ENCODE measurements around the gene IL21.

The IL21 gene

DNA sequence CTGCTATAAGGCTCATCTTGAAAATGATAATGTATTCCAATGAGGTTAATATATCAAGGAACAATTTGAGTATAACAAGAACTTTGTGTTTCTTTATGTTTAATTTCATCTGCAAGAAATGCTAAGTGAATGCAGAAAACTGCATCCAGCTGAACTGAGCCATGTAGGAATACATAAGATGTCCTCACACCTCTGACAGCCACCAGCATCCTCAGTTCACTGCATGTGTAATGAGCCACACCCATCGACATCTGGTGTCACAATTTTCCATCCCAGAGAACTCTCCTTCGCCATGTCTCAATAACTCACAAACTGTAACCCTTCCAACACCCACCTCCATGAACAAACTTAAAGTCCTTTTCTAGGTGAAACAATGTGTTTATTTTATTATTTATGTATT lies 3.3 kb upstream of the IL21 start:
- Histone ChIP-seq H3K36me3 (ENCODE audit: insufficient read depth, low read length) (no peaks in the 10 kb centered on the region), H3K4me3 (ENCODE audit: low read length, poor library complexity, severe bottlenecking) (no peak overlapping the region), H3K4me1 (ENCODE audit: insufficient read depth, low read length, poor library complexity, severe bottlenecking) (no peaks in the 10 kb centered on the region), H2AFZ (ENCODE audit: low read length) (no peak overlapping the region), H3K9me2 (replicated peaks; ENCODE audit: low read depth, low read length) (no peaks in the 10 kb centered on the region), H3F3A (ENCODE audit: low read depth) (no peaks in the 10 kb centered on the region), H3K27me3 (ENCODE audit: insufficient read depth, low read length, poor library complexity, severe bottlenecking) (no peaks in the 10 kb centered on the region), H3K4me2 (ENCODE audit: low read depth, low read length, poor library complexity, severe bottlenecking) (no peak overlapping the region), H4K20me1 (ENCODE audit: insufficient read depth, low read length, poor library complexity, severe bottlenecking) (no peaks in the 10 kb centered on the region), H3K9ac (ENCODE audit: low read depth, low read length, poor library complexity, severe bottlenecking) (no peak overlapping the region), H3K79me2 (ENCODE audit: insufficient read depth, low read length) (no peaks in the 10 kb centered on the region), H3K9me3 (ENCODE audit: insufficient read depth, low read depth, low read length) (no peaks in the 10 kb centered on the region)
- TF ChIP-seq, protein P1, sequence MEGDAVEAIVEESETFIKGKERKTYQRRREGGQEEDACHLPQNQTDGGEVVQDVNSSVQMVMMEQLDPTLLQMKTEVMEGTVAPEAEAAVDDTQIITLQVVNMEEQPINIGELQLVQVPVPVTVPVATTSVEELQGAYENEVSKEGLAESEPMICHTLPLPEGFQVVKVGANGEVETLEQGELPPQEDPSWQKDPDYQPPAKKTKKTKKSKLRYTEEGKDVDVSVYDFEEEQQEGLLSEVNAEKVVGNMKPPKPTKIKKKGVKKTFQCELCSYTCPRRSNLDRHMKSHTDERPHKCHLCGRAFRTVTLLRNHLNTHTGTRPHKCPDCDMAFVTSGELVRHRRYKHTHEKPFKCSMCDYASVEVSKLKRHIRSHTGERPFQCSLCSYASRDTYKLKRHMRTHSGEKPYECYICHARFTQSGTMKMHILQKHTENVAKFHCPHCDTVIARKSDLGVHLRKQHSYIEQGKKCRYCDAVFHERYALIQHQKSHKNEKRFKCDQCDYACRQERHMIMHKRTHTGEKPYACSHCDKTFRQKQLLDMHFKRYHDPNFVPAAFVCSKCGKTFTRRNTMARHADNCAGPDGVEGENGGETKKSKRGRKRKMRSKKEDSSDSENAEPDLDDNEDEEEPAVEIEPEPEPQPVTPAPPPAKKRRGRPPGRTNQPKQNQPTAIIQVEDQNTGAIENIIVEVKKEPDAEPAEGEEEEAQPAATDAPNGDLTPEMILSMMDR (conservative IDR thresholded peaks at IDR 0.05; ENCODE audit: low read length) = no peak
- TF ChIP-seq EZH2phosphoT487 (IDR thresholded peaks at IDR 0.05; ENCODE audit: borderline replicate concordance) = no peak

DNA sequence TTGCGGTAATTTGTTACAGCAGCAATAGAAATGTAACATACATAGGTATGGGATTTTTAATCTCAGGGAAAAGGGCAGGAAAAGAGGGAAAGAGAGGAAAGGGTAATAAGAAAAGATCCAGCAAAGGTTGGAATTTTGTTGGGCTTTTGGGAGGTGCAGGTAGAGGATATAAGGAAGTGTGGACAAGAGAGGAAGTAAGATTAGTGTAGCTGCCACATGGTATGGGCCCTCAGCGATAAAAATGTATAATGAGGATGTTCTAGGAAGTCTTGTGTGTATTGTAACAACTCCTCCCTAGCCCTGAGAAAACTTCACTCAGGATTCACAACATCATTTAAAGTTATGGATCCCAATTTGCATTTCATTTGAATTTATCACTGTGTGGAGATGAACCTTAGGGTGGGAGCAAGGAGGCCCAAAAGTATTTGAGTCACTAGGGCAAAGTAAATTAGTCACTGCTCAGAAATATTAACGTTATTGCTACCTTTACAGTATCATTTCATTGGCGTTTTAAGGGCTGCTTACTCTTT lies 2.8 kb upstream of the IL21 start:
- Histone ChIP-seq H3K4me2 (ENCODE audit: low read depth, low read length, poor library complexity, severe bottlenecking) (no peak overlapping the region), H3K36me3 (ENCODE audit: insufficient read depth, low read length) (no peaks in the 10 kb centered on the region), H2AFZ (ENCODE audit: low read length) (no peak overlapping the region), H3K79me2 (ENCODE audit: insufficient read depth, low read length) (no peaks in the 10 kb centered on the region), H3K4me3 (ENCODE audit: low read length, poor library complexity, severe bottlenecking) (no peak overlapping the region), H3F3A (ENCODE audit: low read depth) (no peaks in the 10 kb centered on the region), H4K20me1 (ENCODE audit: insufficient read depth, low read length, poor library complexity, severe bottlenecking) (no peaks in the 10 kb centered on the region), H3K9ac (ENCODE audit: low read depth, low read length, poor library complexity, severe bottlenecking) (no peak overlapping the region), H3K9me3 (ENCODE audit: insufficient read depth, low read depth, low read length) (no peaks in the 10 kb centered on the region), H3K9me2 (replicated peaks; ENCODE audit: low read depth, low read length) (no peaks in the 10 kb centered on the region), H3K27me3 (ENCODE audit: insufficient read depth, low read length, poor library complexity, severe bottlenecking) (no peaks in the 10 kb centered on the region), H3K4me1 (ENCODE audit: insufficient read depth, low read length, poor library complexity, severe bottlenecking) (no peaks in the 10 kb centered on the region)
- TF ChIP-seq EZH2phosphoT487 (IDR thresholded peaks at IDR 0.05; ENCODE audit: borderline replicate concordance) = no peak
- TF ChIP-seq, protein P1 (conservative IDR thresholded peaks at IDR 0.05; ENCODE audit: low read length) = no peak

DNA sequence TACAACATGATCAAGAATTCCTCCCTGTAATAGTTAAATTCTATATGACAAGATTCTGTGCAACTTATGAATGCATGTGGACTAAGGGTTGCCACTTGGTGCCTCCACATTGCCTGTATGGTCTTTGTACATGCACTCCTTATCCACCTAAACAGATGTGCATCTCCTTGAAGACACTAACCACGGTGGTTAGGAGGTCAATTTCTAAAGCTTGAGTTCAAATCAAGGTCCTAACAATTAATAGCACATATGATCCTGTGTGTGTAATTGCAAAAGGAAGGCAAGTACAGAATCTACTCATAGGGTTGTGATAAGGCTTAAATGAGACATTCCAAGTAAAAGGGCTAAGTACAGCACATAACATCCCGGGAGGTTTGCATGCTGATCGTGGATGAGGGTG lies 1.5 kb upstream of the IL21 start:
- no peak for TF ChIP-seq EZH2phosphoT487 (IDR thresholded peaks at IDR 0.05; ENCODE audit: borderline replicate concordance)
- TF ChIP-seq, protein P1 (conservative IDR thresholded peaks at IDR 0.05; ENCODE audit: low read length) = no peak
- Histone ChIP-seq H3K4me1 (ENCODE audit: insufficient read depth, low read length, poor library complexity, severe bottlenecking) (no peaks in the 10 kb centered on the region), H3K36me3 (ENCODE audit: insufficient read depth, low read length) (no peaks in the 10 kb centered on the region), H3F3A (ENCODE audit: low read depth) (no peaks in the 10 kb centered on the region), H3K9me2 (replicated peaks; ENCODE audit: low read depth, low read length) (no peaks in the 10 kb centered on the region), H3K27me3 (ENCODE audit: insufficient read depth, low read length, poor library complexity, severe bottlenecking) (no peaks in the 10 kb centered on the region), H3K4me3 (ENCODE audit: low read length, poor library complexity, severe bottlenecking) (no peak overlapping the region), H3K9ac (ENCODE audit: low read depth, low read length, poor library complexity, severe bottlenecking) (no peak overlapping the region), H3K79me2 (ENCODE audit: insufficient read depth, low read length) (no peaks in the 10 kb centered on the region), H3K9me3 (ENCODE audit: insufficient read depth, low read depth, low read length) (no peaks in the 10 kb centered on the region), H3K4me2 (ENCODE audit: low read depth, low read length, poor library complexity, severe bottlenecking) (no peak overlapping the region), H4K20me1 (ENCODE audit: insufficient read depth, low read length, poor library complexity, severe bottlenecking) (no peaks in the 10 kb centered on the region), H2AFZ (ENCODE audit: low read length) (no peak overlapping the region)
